Keratinocyte (primary cell): ENCODE measurements around the gene KYNU. TPM values are rescaled to one million over a fixed set of nuclear protein-coding genes. Genes with fewer than 3 reads are reported as not detected.
"Not testable (repeated sequence)": the region's sequence is repeated elsewhere in the genome, so short reads cannot be mapped to it uniquely, and the experiment has no call there.

Experiments
- DNase-seq: peaks from one replicate; pipeline ENCODE4 v3.0.0-alpha.2; 2011; ENCODE audit warnings: low read depth, missing footprints, low spot score
- FAIRE-seq: peaks from 2 replicates; lab custom pipeline; 2011; peaks lifted over from hg19 to GRCh38; lab: Jason Lieb, UNC
- H2AFZ ChIP-seq: 2 replicates; pipeline ENCODE4 v1.6.0; 2012; ENCODE audit warnings: low read length, control low read depth, inconsistent platforms; ENCODE audit not compliant: control insufficient read depth
- H3K27ac ChIP-seq: 2 replicates; pipeline ENCODE4 v1.5.1; 2011; ENCODE audit warnings: low read length; ENCODE audit not compliant: control insufficient read depth, insufficient read depth
- H3K27me3 ChIP-seq: 3 replicates; pipeline ENCODE4 v1.6.0; 2011; ENCODE audit warnings: low read length; ENCODE audit not compliant: control insufficient read depth, insufficient read depth; ENCODE audit errors: extremely low read depth
- H3K36me3 ChIP-seq, 2 experiments: 2 replicates in 1 of 2; 3 replicates in 1 of 2; pipeline ENCODE4 v1.5.1; 2011; ENCODE audit warnings: low read length in 2 of 2, mild to moderate bottlenecking in 1 of 2; ENCODE audit not compliant: control insufficient read depth in 2 of 2, insufficient read depth in 2 of 2; ENCODE audit errors: extremely low read depth in 1 of 2
- H3K4me1 ChIP-seq: 3 replicates; pipeline ENCODE4 v1.5.1; 2011; ENCODE audit warnings: low read length; ENCODE audit not compliant: control insufficient read depth, insufficient read depth; ENCODE audit errors: extremely low read depth
- H3K4me2 ChIP-seq: 3 replicates; pipeline ENCODE4 v1.6.0; 2011; ENCODE audit warnings: low read depth, low read length; ENCODE audit not compliant: control insufficient read depth, insufficient read depth; ENCODE audit errors: extremely low read depth
- H3K4me3 ChIP-seq, 3 experiments: fragments of 200-600 bp in 1 of 3; sonication (generic) in 1 of 3; 2 replicates in 2 of 3; 3 replicates in 1 of 3; pipeline ENCODE4 v1.5.1; 2011 to 2016; ENCODE audit warnings: low read length in 3 of 3, mild to moderate bottlenecking in 3 of 3, control low read depth in 2 of 3, inconsistent platforms in 1 of 3, low read depth in 1 of 3, mixed read lengths in 1 of 3, mixed run types in 1 of 3, moderate library complexity in 1 of 3; ENCODE audit not compliant: control insufficient read depth in 2 of 3, insufficient read depth in 2 of 3; ENCODE audit errors: extremely low read depth in 1 of 3
- H3K79me2 ChIP-seq: 2 replicates; pipeline ENCODE4 v1.6.0; 2012; ENCODE audit warnings: low read length; ENCODE audit not compliant: control insufficient read depth, insufficient read depth
- H3K9ac ChIP-seq: 3 replicates; pipeline ENCODE4 v1.6.0; 2011; ENCODE audit warnings: low read length; ENCODE audit not compliant: control insufficient read depth, insufficient read depth; ENCODE audit errors: extremely low read depth
- H3K9me1 ChIP-seq: 3 replicates; pipeline ENCODE4 v1.6.0; 2011; ENCODE audit warnings: low read length; ENCODE audit not compliant: control insufficient read depth, insufficient read depth; ENCODE audit errors: extremely low read depth
- H3K9me3 ChIP-seq: 2 replicates; pipeline ENCODE4 v1.5.1; 2012; ENCODE audit warnings: low read depth, low read length; ENCODE audit not compliant: control insufficient read depth
- H4K20me1 ChIP-seq: 3 replicates; pipeline ENCODE4 v1.6.0; 2011; ENCODE audit warnings: low read length; ENCODE audit not compliant: control insufficient read depth, insufficient read depth; ENCODE audit errors: extremely low read depth
- CTCF ChIP-seq, 3 experiments: IDR thresholded peaks in 1 of 3; conservative IDR thresholded peaks in 1 of 3; optimal IDR thresholded peaks in 1 of 3; 2 replicates in 2 of 3; 3 replicates in 1 of 3; pipeline versions ENCODE3 to v1.5.1; 2011; ENCODE audit warnings: low read length in 3 of 3, mild to moderate bottlenecking in 3 of 3, moderate library complexity in 2 of 3, control low read depth in 1 of 3, inconsistent platforms in 1 of 3; ENCODE audit not compliant: insufficient read depth in 2 of 3; ENCODE audit errors: extremely low read depth in 1 of 3
- EZH2 ChIP-seq: IDR thresholded peaks from one replicate; pipeline ENCODE4 v1.6.1; 2012; ENCODE audit warnings: inconsistent platforms, mild to moderate bottlenecking, low read length, moderate library complexity
- dilution Hi-C: fragments of 300-500 bp; cut with MboI; formaldehyde crosslinking; loops from one replicate; pipeline ENCODE4 v1.7.0; 2020; ENCODE audit warnings: low sequenced_read_pairs; ENCODE audit not compliant: extremely low pct_ligation_motif_present
- polyA plus RNA-seq, 5 experiments: library from polyadenylated mRNA; depleted of rRNA in 3 of 5; stranded (reverse) in 3 of 5; stranded (forward) in 1 of 5; unstranded in 1 of 5; fragments of >200 nt; gene quantifications; 1 replicate in 1 of 5; 2 replicates in 3 of 5; 3 replicates in 1 of 5; pipeline versions ENCODE4 v1.2.1 to v1.2.3, GENCODE V29; 2011 to 2012; ENCODE audit warnings: missing spikeins in 2 of 5, low read depth in 1 of 5, low replicate concordance in 1 of 5
- small RNA-seq, 3 experiments: library from RNA; depleted of rRNA; stranded (forward); fragments of <200 nt; gene quantifications; one replicate each; pipeline ENCODE3, GENCODE V24; 2012; ENCODE audit warnings: low read depth in 3 of 3, low replicate concordance in 1 of 3; ENCODE audit not compliant: insufficient read length in 3 of 3

The KYNU gene
- polyA plus RNA-seq, 1 donor (not counting 4 experiments of a cell fraction or from before 2014, with no cell fraction given) = 3.9 TPM

GRCh38 chr2:143088388-143088787 lies 210.9 kb downstream of the KYNU start:
- no peaks in the 10 kb centered on the region for H3K36me3 ChIP-seq
- H3K9ac ChIP-seq = no peak overlapping the region
- no peaks in the 10 kb centered on the region for H3K79me2 ChIP-seq
- dilution Hi-C loops = no loop called here
- H3K9me1 ChIP-seq = no peaks in the 10 kb centered on the region
- H4K20me1 ChIP-seq = no peaks in the 10 kb centered on the region
- no peak overlapping the region for H3K27ac ChIP-seq
- no peak overlapping the region for H3K4me2 ChIP-seq
- no peak overlapping the region for H2AFZ ChIP-seq
- DNase-seq (no peak), FAIRE-seq (no peak)
- TF ChIP-seq EZH2 = no peak
- TF ChIP-seq CTCF (optimal IDR thresholded peaks at IDR 0.05 in 1 of 3, IDR thresholded peaks at IDR 0.05 in 1 of 3, conservative IDR thresholded peaks at IDR 0.05 in 1 of 3; ENCODE audit: extremely low read depth in 1 of 3, insufficient read depth in 2 of 3, low read length in 3 of 3) = no peak
- H3K9me3 ChIP-seq = no peaks in the 10 kb centered on the region
- H3K4me1 ChIP-seq = peaks cover 6% of the 10 kb centered on the region
- H3K4me3 ChIP-seq = no peak overlapping the region
- H3K27me3 ChIP-seq = no peaks in the 10 kb centered on the region

GRCh38 chr2:143089520-143089919 lies 212.1 kb downstream of the KYNU start:
- H3K9me1 ChIP-seq, H4K20me1 ChIP-seq, H3K4me3 ChIP-seq, H3K79me2 ChIP-seq, H3K9ac ChIP-seq, H2AFZ ChIP-seq, H3K27me3 ChIP-seq, H3K27ac ChIP-seq, H3K4me1 ChIP-seq, H3K9me3 ChIP-seq, H3K4me2 ChIP-seq, DNase-seq, dilution Hi-C loops, FAIRE-seq, H3K36me3 ChIP-seq: not testable (repeated sequence)

Small RNAs within 50 kb of the gene (small RNA-seq; reads per million reads assigned to genes)
- 0 reads per million in 3 experiments for gene MTND4LP12
